ENCODE data around the gene HOXB3. TPM values are rescaled to one million over a fixed set of nuclear protein-coding genes. Genes with fewer than 3 reads are reported as not detected.

The HOXB3 gene
- total and polyA plus RNA-seq, 2 of the 13 experiments (the other 11 are each of a cell fraction or from before 2014, with no cell fraction given): not detected

- TF ChIP-seq ZNF609 (CRISPR knock-in tag; IDR thresholded peaks at IDR 0.05; ENCODE audit: borderline replicate concordance): no peak
- TF ChIP-seq CBX1 (IDR thresholded peaks at IDR 0.05; ENCODE audit: low read depth): no peak
- no peak for TF ChIP-seq SOX6 (IDR thresholded peaks at IDR 0.05)
- TF ChIP-seq SOX6 (CRISPR knock-in tag; IDR thresholded peaks at IDR 0.05): no peak
- no peak for TF ChIP-seq ZBTB1 (CRISPR knock-in tag; IDR thresholded peaks at IDR 0.05; ENCODE audit: borderline replicate concordance)
- no peak for TF ChIP-seq MAFF (IDR thresholded peaks at IDR 0.05; ENCODE audit: low read depth, low read length)
- no peak for TF ChIP-seq HOXD1 (CRISPR knock-in tag; IDR thresholded peaks at IDR 0.05)
- TF ChIP-seq ZBTB3 (CRISPR knock-in tag; IDR thresholded peaks at IDR 0.05; ENCODE audit: borderline replicate concordance, low read depth): no peak
- no peak for TF ChIP-seq ZFP90 (CRISPR knock-in tag; IDR thresholded peaks at IDR 0.05; ENCODE audit: borderline replicate concordance)
- no peak for TF ChIP-seq ZKSCAN5 (CRISPR knock-in tag; IDR thresholded peaks at IDR 0.05)
- no peak for TF ChIP-seq ZXDC (CRISPR knock-in tag; IDR thresholded peaks at IDR 0.05)
- TF ChIP-seq KLF9 (CRISPR knock-in tag; IDR thresholded peaks at IDR 0.05; ENCODE audit: low read depth): no peak
- TF ChIP-seq ETV6 (CRISPR knock-in tag; conservative IDR thresholded peaks at IDR 0.05): no peak
- no peak for TF ChIP-seq ETS1 (CRISPR knock-in tag; IDR thresholded peaks at IDR 0.05)
- TF ChIP-seq SNAPC4 (CRISPR knock-in tag; IDR thresholded peaks at IDR 0.05): no peak
- TF ChIP-seq FLYWCH1 (CRISPR knock-in tag; IDR thresholded peaks at IDR 0.05): no peak
Observed at GRCh38 chr17:48593840-48594537, 3.9 kb upstream of the HOXB3 start (continued).
